PC-3 (cell line): ENCODE data around the gene PALM2AKAP2.

ENCODE experiments used
- CTCF ChIP-seq: fragments of 300-600 bp; sonication (generic); conservative IDR thresholded peaks from 2 replicates; pipeline ENCODE4 v1.5.1; 2017; ENCODE audit warnings: antibody characterized with exemption, low read depth, mild to moderate bottlenecking, low read length
- EZH2 ChIP-seq: fragments of 300-600 bp; sonication (generic); IDR thresholded peaks from one replicate; pipeline ENCODE4 v1.6.1; 2017; ENCODE audit warnings: antibody characterized with exemption, mild to moderate bottlenecking, low read length; ENCODE audit not compliant: unreplicated experiment

DNA sequence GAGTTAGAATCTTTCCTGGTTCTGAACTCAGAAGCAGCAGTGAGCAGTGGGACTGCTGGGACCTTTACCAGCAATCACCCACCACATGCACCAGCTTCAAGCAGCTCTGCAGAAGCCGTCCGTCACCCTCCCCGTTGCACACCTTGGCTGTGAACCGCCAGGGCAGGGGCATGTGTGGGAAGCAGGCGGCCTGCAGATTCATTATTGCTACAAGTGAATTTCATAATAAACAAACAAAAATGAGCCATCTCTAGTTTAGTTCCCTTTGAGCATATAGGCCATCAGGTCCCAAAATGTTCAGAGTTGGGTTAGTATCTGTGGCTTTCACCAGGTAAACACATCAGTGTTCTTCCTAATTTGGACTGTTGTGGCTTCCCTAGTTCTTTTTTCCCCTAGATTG, 17.5 kb downstream of the PALM2AKAP2 start:
- TF ChIP-seq CTCF (no peak), EZH2 (no peak)
